HG03097 (cell line): ENCODE measurements around the gene CPB1.

Source experiments
- ATAC-seq: cut with Tn5 transposase; IDR thresholded peaks from one replicate; pipeline ENCODE4 v1.9.1; 2021; ENCODE audit not compliant: unreplicated experiment, low FRiP score

Gene CPB1

DNA sequence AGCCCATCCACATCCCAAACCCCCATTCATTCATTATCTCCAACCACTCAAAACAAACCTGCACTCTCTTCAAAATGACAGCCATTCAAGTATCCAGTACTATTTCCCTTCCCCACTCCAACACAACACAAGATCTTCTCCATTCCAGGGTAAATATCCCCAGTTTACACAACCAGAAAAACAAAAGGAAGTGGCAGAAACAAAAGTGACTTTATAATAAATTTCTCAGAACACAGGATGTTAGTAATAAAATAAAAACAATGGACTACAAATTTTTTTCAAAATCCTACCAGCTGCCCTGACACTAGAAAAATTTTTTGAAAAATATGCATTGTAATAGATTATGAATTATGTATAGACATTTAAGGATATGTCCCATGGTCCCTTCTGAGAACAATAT, 51.6 kb downstream of the CPB1 start:
- no peak for ATAC-seq

DNA sequence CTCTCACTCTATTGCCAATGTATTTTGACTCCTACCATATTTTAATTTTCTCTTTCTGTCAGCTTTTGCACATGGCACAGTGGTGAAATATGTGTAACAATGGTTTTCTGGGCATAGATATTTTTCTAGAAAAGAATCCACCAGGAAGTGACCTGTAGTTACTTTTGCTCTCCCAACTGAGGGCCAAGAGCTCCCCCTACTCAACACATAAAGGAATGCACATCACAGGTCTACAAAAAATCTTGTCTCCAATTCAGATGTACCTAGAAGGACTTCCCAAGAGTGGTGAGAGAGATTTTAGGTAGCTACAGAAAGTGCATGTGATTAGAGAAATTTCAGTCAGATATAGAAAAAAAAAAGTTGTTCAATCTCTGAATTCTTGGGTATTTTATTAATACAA, 53.1 kb downstream of the CPB1 start:
- ATAC-seq: no peak

DNA sequence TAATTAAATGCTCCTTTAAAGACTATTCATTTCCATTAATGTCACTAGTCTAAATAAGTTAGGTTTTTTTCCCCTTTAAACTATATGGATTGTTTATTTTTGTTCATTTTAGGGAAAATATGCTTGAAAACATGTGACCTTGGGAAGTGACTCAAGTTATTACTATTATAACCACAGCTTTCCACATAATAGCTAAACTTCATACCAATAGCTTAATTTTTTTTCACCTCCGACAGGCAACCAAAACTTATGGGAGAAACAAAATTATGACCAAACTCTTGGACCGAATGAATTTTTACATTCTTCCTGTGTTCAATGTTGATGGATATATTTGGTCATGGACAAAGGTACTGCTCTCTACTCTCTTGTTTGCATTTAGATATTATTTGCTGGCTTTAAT, 53.7 kb downstream of the CPB1 start:
- ATAC-seq: no peak

DNA sequence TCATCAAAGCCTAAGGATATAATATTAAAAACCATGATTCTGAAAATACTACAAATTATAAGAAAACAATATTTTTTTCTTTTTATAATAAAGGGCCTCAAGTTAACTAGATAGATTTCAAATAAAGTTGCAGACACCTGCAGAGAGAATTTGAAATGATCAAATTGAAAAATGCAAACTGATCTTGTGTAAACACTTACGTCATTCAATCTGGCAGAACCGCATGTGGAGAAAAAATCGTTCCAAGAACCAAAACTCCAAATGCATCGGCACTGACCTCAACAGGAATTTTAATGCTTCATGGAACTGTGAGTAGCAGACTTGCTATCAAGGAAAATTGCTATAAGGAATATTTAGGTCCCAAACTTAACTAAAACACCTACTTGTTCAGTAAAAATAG, 54.7 kb downstream of the CPB1 start:
- ATAC-seq: no peak

DNA sequence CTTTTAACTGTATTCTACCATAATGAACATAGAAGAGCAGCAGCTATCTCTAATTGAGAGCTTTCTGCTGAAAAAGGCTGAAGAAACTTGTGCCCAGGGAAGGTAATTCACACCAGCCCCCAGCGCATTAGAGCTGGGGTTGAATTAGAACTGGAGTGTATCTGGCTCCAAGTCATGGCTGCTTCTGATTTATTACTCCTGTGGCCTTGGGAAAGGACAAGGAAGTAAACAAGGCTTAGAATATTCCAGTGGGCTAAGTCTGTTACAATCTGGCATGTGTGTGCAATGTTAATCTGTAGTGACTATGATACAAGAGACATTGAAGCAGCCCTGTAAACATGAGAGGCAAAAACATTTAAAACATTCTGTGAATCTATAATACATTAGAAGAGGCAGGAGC, 55.6 kb downstream of the CPB1 start:
- no peak for ATAC-seq

DNA sequence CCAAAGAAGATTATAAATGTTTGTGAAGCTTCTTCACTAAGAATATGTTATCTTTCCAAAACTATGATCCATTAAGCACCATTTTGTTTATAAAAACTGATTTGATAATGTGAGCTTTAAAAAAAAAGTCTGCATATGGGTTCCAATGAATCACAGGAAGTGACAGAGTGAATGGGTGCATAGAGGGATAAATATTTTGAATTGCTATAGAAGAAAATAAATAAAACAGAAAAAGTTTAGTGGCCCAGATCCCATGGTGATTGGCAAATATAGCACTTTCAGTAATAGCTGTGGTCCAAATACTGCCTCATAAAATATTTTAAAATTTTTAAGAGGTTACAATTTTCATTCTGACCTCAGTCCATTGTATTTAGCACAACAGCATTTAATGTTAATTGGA, 56.6 kb downstream of the CPB1 start:
- no peak for ATAC-seq

DNA sequence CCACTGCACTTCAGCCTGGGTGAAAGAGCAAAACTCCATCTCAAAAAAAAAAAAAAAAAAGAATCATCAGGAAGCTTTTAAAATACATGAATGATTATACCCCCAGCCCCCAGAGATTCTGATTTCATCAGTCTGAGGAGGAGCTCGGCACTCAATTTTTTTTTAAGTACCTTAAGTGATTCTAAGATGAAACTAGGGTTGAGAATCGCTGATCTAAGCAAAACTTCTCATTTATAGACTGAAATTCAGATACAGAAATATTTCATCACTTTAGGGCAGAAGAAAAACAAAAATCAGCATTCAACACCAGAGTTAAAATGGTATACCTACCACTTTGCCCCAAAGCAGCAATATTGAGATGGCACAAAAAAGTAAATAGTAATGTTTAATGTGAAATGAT, 62.2 kb downstream of the CPB1 start:
- ATAC-seq: no peak

DNA sequence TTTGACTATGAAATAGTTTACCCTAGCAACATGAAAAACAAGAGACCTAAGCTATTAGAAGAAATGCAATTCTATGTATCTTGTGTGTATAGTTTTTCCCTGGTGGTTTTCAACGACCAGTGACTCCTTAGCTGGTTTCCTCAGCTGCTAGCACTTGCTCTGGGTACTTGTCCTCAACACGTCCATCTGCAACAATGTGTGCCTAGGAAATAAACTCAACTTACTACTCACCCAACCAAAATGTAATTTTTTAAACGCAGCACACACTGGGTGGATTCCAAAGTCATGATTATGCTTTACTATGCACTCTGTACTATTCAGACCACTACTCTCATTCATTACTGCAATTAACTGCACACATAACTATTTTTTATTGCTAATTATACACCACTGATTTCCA, 68.5 kb downstream of the CPB1 start:
- no peak for ATAC-seq

DNA sequence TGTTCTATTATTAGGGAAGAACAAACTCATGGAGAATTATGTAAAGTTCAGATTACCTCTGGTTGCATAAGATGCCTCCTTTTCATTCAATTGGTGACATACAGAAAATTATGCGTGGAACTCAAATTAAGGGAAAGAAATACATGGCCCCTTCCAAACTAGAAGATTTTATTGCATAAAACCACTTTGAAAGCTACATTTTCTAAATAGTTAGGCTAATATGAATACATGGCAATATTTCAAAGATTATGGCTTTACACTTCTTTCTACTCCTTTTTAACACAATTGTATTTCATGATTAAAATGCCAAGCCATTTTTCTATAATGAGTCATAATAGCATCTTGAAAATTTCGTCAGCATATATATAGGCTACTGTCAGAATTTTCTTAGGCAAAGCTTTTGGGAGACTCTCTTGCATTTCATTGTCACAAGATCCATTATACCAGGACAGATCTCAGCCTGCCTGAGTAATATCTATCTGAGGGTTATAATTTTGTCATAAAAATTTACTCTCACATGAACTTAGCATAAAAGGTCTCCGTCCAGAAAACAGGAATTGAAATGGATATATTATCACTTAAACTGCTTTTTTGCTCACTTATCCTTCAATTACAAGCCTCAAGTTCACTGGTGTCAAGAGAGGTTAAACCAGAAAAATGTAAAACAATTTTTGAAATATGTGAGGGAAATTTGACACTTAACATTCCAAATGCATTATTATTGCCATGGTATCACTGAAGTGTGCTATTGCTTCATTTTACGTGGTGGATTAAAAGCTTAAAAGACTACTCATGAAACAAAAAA, 74.6 kb downstream of the CPB1 start:
- ATAC-seq: no peak

DNA sequence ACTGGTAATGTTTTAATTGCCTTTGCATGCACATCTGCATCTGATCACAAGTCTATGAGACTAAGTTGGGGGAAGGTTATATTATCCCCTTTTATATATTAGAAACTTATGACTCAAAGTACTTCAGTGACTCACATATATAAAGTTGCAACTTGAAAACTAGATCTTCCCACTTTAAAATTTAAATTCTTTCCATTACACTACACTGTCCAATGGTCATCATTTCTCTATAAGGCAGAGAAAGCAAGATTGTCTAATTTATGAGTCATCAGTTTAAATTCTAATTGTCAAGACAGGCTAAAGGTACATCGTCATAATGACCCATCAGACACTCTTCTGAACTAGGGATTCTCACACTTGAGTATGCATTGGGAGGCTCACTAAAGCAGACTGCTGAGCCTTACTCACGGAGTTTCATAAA, 75.4 kb downstream of the CPB1 start:
- ATAC-seq: no peak

DNA sequence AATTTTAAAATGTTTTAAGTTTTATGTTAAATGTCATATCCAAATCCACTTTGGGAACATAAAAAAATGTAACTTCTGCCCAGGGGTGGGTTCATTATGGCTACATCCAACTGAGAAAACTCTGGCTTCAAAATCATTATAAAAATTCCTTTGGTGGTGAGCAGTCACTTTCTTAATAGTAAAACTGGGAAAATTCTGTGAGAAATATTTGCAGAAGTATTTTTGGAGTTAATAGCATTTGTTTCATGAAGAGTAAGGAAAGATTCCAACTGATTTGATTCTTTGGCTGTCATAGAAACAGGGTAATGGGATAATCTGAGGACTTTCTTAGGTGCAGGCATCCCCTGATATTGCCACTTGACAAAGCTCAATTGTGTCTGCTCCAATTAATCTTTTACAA, 76.3 kb downstream of the CPB1 start:
- no peak for ATAC-seq

DNA sequence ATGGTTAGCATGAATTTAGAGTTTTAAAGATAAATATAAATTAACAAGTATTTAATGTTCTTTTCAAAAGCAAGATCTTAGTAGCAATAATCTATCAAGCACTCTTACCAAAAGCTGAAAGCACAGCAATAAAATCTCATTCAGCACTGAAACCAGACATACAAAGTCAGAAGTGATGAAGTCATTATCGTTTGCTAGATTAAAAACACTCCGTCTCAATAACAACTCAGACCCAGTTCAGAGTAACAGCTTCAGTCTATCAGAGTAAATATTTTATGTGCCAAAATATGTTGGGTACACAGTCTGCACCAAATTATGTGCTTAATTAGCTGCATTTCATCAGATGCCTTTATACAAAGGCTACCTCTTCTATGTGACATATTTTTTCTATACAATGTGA, 79.1 kb downstream of the CPB1 start:
- ATAC-seq: no peak
